HG02588 (cell line): ENCODE results near the gene KRT37.

Source experiments
- ATAC-seq: cut with Tn5 transposase; IDR thresholded peaks from one replicate; pipeline ENCODE4 v1.9.1; 2021; ENCODE audit warnings: mild to moderate bottlenecking, moderate library complexity; ENCODE audit not compliant: unreplicated experiment

KRT37 gene

DNA sequence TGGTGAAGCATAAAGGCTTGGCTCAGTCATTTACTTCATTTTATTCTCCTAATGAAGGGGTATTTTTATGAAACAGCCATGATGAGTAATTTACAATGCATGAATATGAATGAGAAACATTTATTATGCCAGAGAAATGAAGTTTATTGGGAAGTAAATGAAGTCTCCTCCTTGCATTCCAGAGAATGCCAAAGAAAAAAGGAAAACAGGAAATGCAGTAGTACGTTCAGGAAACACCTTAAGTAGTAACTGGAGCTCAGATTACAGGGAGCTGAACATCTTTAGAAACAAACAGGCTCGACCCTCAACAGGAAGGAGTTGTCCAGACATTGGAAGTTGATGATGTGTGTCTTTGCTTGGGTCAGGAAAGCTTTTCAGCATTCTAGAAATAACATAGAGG is 46.8 kb downstream of the KRT37 start:
- ATAC-seq, result no peak
